Neuronal stem cell (in vitro differentiated cells): ENCODE measurements around the gene TAB2.
"Not testable (repeated sequence)": the region's sequence is repeated elsewhere in the genome, so short reads cannot be mapped to it uniquely, and the experiment has no call there.

Experiments
- DNase-seq: peaks from one replicate; pipeline ENCODE4 v3.0.0-alpha.2; 2013; ENCODE audit warnings: low spot score
- H2AFZ ChIP-seq: one replicate; pipeline ENCODE4 v1.6.1; 2013; ENCODE audit warnings: mild to moderate bottlenecking, low read length, inconsistent platforms
- H2AK5ac ChIP-seq: 2 replicates; pipeline ENCODE4 v1.6.1; 2013; ENCODE audit warnings: low read depth, mild to moderate bottlenecking, inconsistent platforms, low read length, moderate library complexity, mixed read lengths
- H2BK120ac ChIP-seq: 2 replicates; pipeline ENCODE4 v1.6.1; 2013; ENCODE audit warnings: low read depth, mild to moderate bottlenecking, inconsistent platforms, low read length, moderate library complexity, mixed read lengths
- H2BK12ac ChIP-seq: one replicate; pipeline ENCODE4 v1.6.1; 2013; ENCODE audit warnings: low read length, inconsistent platforms
- H2BK15ac ChIP-seq: 2 replicates; pipeline ENCODE4 v1.6.1; 2013; ENCODE audit warnings: mild to moderate bottlenecking, low read length, inconsistent platforms, mixed read lengths
- H2BK5ac ChIP-seq: one replicate; pipeline ENCODE4 v1.6.1; 2013; ENCODE audit warnings: inconsistent platforms, mild to moderate bottlenecking, low read length, moderate library complexity
- H3K14ac ChIP-seq: one replicate; pipeline ENCODE4 v1.6.1; 2013; ENCODE audit warnings: low read length, inconsistent platforms
- H3K18ac ChIP-seq: 2 replicates; pipeline ENCODE4 v1.6.1; 2013; ENCODE audit warnings: low read length, inconsistent platforms
- H3K23ac ChIP-seq: 2 replicates; pipeline ENCODE4 v1.6.1; 2013; ENCODE audit warnings: low read depth, mild to moderate bottlenecking, mixed read lengths, low read length, inconsistent platforms; ENCODE audit not compliant: poor library complexity
- H3K27ac ChIP-seq: replicated peaks from 3 replicates; pipeline ENCODE4 v1.5.1; 2013; ENCODE audit warnings: low read length, inconsistent platforms
- H3K27me3 ChIP-seq, 3 experiments: 2 replicates each; pipeline ENCODE4 v1.6.1; 2013; ENCODE audit warnings: low read length in 3 of 3, mild to moderate bottlenecking in 2 of 3, inconsistent platforms in 1 of 3, low read depth in 1 of 3, mixed read lengths in 1 of 3, moderate library complexity in 1 of 3; ENCODE audit not compliant: control insufficient read depth in 3 of 3, insufficient read depth in 3 of 3
- H3K36me3 ChIP-seq, 2 donors: replicated peaks in 1 of 2; 2 replicates each; pipeline ENCODE4 v1.6.1; 2013; ENCODE audit warnings: low read length in 2 of 2; ENCODE audit not compliant: control insufficient read depth in 2 of 2, insufficient read depth in 2 of 2
- H3K4ac ChIP-seq: 2 replicates; pipeline ENCODE4 v1.6.1; 2013; ENCODE audit warnings: inconsistent platforms, mild to moderate bottlenecking, low read length, moderate library complexity
- H3K4me1 ChIP-seq, 2 donors: 1 replicate in 1 of 2; 2 replicates in 1 of 2; pipeline ENCODE4 v1.6.1; 2013; ENCODE audit warnings: low read length in 2 of 2, low read depth in 1 of 2; ENCODE audit not compliant: control insufficient read depth in 2 of 2, insufficient read depth in 1 of 2
- H3K4me2 ChIP-seq: one replicate; pipeline ENCODE4 v1.6.1; 2013; ENCODE audit warnings: mild to moderate bottlenecking, low read length, inconsistent platforms; ENCODE audit not compliant: insufficient read depth, poor library complexity, severe bottlenecking
- H3K4me3 ChIP-seq, 2 donors: 2 replicates each; pipeline ENCODE4 v1.5.1; 2013; ENCODE audit warnings: low read length in 2 of 2, mild to moderate bottlenecking in 2 of 2, inconsistent platforms in 1 of 2, moderate library complexity in 1 of 2
- H3K79me1 ChIP-seq: one replicate; pipeline ENCODE4 v1.6.1; 2013; ENCODE audit warnings: low read depth, mild to moderate bottlenecking, inconsistent platforms, low read length, moderate library complexity
- H3K9ac ChIP-seq: one replicate; pipeline ENCODE4 v1.6.1; 2013; ENCODE audit warnings: mild to moderate bottlenecking, low read depth, low read length, inconsistent platforms; ENCODE audit not compliant: poor library complexity
- H3K9me3 ChIP-seq, 2 donors: replicated peaks in 1 of 2; 2 replicates each; pipeline versions ENCODE3 to v1.6.1; 2013; ENCODE audit warnings: low read length in 2 of 2, mild to moderate bottlenecking in 2 of 2, inconsistent platforms in 1 of 2, low read depth in 1 of 2, mixed read lengths in 1 of 2, moderate library complexity in 1 of 2; ENCODE audit not compliant: control insufficient read depth in 2 of 2, insufficient read depth in 1 of 2
- H4K8ac ChIP-seq: one replicate; pipeline ENCODE4 v1.6.1; 2013; ENCODE audit warnings: low read depth, mild to moderate bottlenecking, inconsistent platforms, low read length, moderate library complexity
- H4K91ac ChIP-seq: one replicate; pipeline ENCODE4 v1.6.1; 2013; ENCODE audit warnings: low read length, low read depth, mild to moderate bottlenecking, inconsistent platforms; ENCODE audit not compliant: poor library complexity
- WGBS, 2 donors: extraction: QIAGEN DNeasy Blood & Tissue Kit; methylation state at CpG; one replicate each; pipeline ENCODE4 v1.1.7; 2013; ENCODE audit warnings: missing lambda C conversion rate in 2 of 2, mixed read lengths in 1 of 2; ENCODE audit not compliant: insufficient read length in 2 of 2, insufficient replicate concordance in 1 of 2; ENCODE audit errors: extremely low coverage in 2 of 2; 5-methylcytosine and 5-hydroxymethylcytosine counted together

TAB2 gene

GRCh38 chr6:149318581-149319286 lies 1.2 kb downstream of the TAB2 start:
- H3K4ac ChIP-seq = no peak overlapping the region
- H3K14ac ChIP-seq = no peak overlapping the region
- no peak overlapping the region for H2BK15ac ChIP-seq
- H2BK5ac ChIP-seq = no peak overlapping the region
- no CpG with 5 or more reads among the region's 14 CpGs for WGBS, 2 donors
- no peaks in the 10 kb centered on the region for H3K9me3 ChIP-seq
- no peaks in the 10 kb centered on the region for H3K36me3 ChIP-seq
- H2BK120ac ChIP-seq = no peak overlapping the region
- no peak overlapping the region for H2AK5ac ChIP-seq
- H3K4me1 ChIP-seq = peaks cover 0 to 20% of the 10 kb centered on the region in 2 donors
- no peak overlapping the region for H3K18ac ChIP-seq
- DNase-seq = no peak
- H3K27me3 ChIP-seq = no peaks in the 10 kb centered on the region
- no peak overlapping the region for H4K91ac ChIP-seq
- no peak overlapping the region for H2BK12ac ChIP-seq
- no peak overlapping the region for H3K23ac ChIP-seq
- H2AFZ ChIP-seq = no peak overlapping the region
- peak overlapping the region; percentile 75 for H3K4me2 ChIP-seq
- H3K27ac ChIP-seq = no peak overlapping the region
- peak overlapping the region; percentile 78 for H3K9ac ChIP-seq
- no peaks in the 10 kb centered on the region for H3K79me1 ChIP-seq
- no peak overlapping the region for H4K8ac ChIP-seq
- peak overlapping the region; percentile 56 to 98 for H3K4me3 ChIP-seq

- Histone ChIP-seq H3K14ac (no peak overlapping the region), H2BK15ac (no peak overlapping the region), H3K4me1 (peaks cover 1 to 25% of the 10 kb centered on the region in 2 donors), H3K27me3 (no peaks in the 10 kb centered on the region), H2BK120ac (no peak overlapping the region), H2BK5ac (no peak overlapping the region), H3K4ac (no peak overlapping the region), H3K79me1 (no peaks in the 10 kb centered on the region), H3K9me3 (no peaks in the 10 kb centered on the region), H4K91ac (no peak overlapping the region), H3K4me3 (peak overlapping the region in 1 of 2 donors; percentile 56), H3K9ac (no peak overlapping the region), H2AK5ac (no peak overlapping the region), H3K4me2 (no peak overlapping the region), H3K23ac (no peak overlapping the region), H2AFZ (no peak overlapping the region), H2BK12ac (no peak overlapping the region), H3K27ac (no peak overlapping the region), H3K36me3 (no peaks in the 10 kb centered on the region), H3K18ac (no peak overlapping the region), H4K8ac (no peak overlapping the region)
- no CpG with 5 or more reads among the region's 3 CpGs for WGBS, 2 donors
- no peak for DNase-seq
These were observed 1.9 kb downstream of the TAB2 start for GRCh38 chr6:149319422-149319821.

GRCh38 chr6:149320016-149320415 lies 2.5 kb downstream of the TAB2 start:
- not testable (repeated sequence) for H2BK12ac ChIP-seq, H3K4ac ChIP-seq, H2AFZ ChIP-seq, H4K91ac ChIP-seq, H2BK120ac ChIP-seq, H3K14ac ChIP-seq, H2BK15ac ChIP-seq, DNase-seq, H3K36me3 ChIP-seq, H3K18ac ChIP-seq, H3K9me3 ChIP-seq, H3K4me2 ChIP-seq, H3K23ac ChIP-seq, H3K9ac ChIP-seq, H3K27me3 ChIP-seq, H2AK5ac ChIP-seq, H3K79me1 ChIP-seq, H3K4me3 ChIP-seq, H3K27ac ChIP-seq, H2BK5ac ChIP-seq, H4K8ac ChIP-seq
- no CpG with 5 or more reads among the region's 10 CpGs for WGBS, 2 donors
- peaks cover 3 to 29% of the 10 kb centered on the region in 2 donors for H3K4me1 ChIP-seq

GRCh38 chr6:149320796-149321195 lies 3.3 kb downstream of the TAB2 start:
- Histone ChIP-seq H3K36me3 (peaks cover 0 to 3% of the 10 kb centered on the region in 2 donors), H2BK12ac (no peak overlapping the region), H3K4me1 (peaks cover 3 to 29% of the 10 kb centered on the region in 2 donors), H4K91ac (no peak overlapping the region), H3K9me3 (no peaks in the 10 kb centered on the region), H3K27ac (no peak overlapping the region), H2AFZ (no peak overlapping the region), H3K27me3 (no peaks in the 10 kb centered on the region), H3K4me3 (no peak overlapping the region), H2BK15ac (no peak overlapping the region), H3K14ac (no peak overlapping the region), H2BK120ac (no peak overlapping the region), H3K9ac (no peak overlapping the region), H2BK5ac (no peak overlapping the region), H3K4me2 (no peak overlapping the region), H3K79me1 (peaks cover 2% of the 10 kb centered on the region), H4K8ac (no peak overlapping the region), H2AK5ac (no peak overlapping the region), H3K4ac (no peak overlapping the region), H3K18ac (no peak overlapping the region), H3K23ac (no peak overlapping the region)
- no peak for DNase-seq
